SW 1271 (cell line): ENCODE data around the gene TMCC1.
A peak's percentile ranks its signal among the peaks of the same experiment; 100 is the strongest.
"Not testable (repeated sequence)": the region's sequence is repeated elsewhere in the genome, so short reads cannot be mapped to it uniquely, and the experiment has no call there.

Experiments used
- DNase-seq, 2 experiments: peaks; one replicate each; lab custom pipeline; 2025; lab: John Stamatoyannopoulos, UW

The TMCC1 gene

GRCh38 chr3:129622933-129623332, 270.6 kb downstream of the TMCC1 start:
- no peak for DNase-seq

DNA sequence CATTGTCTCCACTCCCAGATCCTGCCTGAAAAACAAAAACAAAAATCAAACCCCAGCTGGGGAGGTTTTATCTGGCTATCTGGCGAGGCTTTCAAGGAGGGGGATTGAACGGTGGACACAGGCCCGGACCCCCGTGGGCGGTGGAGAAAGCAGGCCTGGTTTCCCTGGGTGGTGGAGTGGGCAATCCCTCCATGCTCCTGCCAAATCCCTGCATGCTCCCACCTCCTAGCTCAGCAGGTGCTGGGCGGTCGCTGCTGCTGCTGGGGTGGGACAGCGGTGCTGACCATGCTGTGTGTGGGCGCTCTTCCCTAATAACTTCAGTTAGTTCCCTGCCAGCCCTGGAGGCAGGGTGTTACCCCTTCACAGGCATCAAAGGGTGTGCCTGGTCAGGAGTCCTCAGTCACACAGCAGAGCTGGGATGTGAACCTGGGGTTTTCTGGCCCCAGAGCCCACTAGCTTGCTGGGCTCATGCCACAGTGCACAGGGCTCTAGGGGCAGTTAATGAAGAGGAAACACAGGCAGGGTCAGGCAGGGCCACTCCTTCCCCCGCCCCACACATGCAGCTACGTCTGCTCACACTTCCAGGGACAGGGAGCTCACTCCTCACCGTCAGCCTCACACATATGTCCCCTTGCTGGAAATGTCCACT, 271.2 kb downstream of the TMCC1 start:
- no peak for DNase-seq

DNA sequence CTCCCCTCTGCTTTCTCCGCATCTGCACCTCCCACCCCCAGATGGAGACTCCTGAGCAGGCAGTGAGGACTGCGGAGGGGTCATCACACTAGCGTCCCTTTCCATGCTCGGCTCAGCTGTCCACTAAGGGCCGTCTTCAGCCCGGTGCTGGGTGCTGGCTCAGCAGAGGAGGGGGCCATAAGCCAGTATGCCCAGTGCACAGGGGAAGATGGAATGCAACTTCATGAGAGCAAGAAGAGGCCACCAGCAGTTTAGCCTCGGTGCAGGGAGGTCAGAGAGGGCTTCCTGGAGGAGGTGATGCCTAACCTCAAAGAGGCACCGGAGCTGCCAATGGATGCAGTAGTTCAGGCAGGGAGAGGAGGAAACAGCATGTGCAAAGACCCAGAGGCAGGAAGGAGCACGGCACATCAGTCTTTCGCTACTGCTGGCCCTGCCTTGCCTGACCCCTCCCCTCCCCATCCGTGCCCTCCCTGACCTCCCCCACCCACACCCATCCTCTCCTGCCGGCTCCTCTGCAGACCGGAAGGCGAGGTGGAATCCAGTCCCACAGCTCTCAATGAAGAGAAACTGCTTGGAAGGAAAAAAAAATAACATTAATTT, 271.8 kb downstream of the TMCC1 start:
- DNase-seq = no peak

DNA sequence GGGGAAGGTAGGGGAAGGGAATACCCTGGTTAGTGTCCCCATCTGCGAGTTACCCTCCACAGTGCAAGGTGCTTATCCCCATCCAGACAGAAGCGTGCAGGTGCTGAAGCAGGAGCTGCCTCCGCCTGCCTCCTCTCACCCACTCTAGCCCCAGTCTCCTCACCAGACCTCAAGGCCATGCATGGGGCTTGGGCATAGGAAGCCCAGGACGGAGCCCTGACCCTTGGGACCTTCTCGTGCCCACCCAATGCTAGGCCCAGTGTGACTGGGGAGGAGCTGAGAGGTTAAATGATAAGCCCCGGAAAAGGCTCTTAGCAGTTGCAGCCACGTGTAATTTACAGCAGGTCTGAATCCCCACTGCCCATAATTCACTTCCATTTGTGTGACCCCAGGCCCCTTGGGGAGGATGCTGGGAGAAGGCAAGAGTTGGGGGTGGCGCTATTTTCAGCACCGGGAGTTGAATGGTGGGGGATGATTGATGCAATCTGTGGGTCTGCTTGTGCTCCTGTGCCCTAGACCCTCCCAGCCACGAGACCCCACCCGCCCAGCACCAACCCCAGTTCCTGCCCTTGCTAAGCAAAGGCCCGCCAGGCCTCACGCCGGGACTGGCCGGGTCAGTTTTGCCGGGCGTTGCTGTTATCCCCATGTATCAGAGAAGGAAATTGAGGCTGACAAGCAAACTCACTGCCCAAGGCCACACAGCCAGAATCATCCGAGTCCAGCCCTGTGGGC, 272.5 kb downstream of the TMCC1 start:
- DNase-seq = no peak

DNA sequence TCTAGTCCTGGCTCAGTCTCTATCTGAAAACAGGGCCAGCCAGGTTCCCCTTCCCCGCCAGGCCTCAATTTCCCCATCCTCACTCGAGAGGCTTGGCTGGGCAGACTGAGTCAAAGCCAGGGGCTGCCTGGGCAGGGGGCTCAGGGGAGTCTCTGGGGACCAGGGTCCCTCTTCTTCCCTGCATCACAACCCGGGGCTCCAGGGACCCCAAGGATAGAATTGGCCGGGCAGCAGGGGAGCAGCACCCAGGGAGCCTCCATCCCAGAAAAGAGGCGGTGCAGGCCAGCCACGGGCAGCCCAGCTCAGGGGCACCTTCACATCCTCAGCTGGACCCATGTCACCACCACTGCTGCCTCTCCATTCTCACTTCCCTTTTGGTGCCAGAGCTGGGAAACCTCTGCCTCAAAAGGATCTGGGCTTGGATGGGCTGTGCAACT, 273.8 kb downstream of the TMCC1 start:
- DNase-seq = no peak

GRCh38 chr3:129618901-129619671, 274.4 kb downstream of the TMCC1 start:
- DNase-seq = no peak

GRCh38 chr3:129618186-129618820, 275.2 kb downstream of the TMCC1 start:
- DNase-seq = no peak

DNA sequence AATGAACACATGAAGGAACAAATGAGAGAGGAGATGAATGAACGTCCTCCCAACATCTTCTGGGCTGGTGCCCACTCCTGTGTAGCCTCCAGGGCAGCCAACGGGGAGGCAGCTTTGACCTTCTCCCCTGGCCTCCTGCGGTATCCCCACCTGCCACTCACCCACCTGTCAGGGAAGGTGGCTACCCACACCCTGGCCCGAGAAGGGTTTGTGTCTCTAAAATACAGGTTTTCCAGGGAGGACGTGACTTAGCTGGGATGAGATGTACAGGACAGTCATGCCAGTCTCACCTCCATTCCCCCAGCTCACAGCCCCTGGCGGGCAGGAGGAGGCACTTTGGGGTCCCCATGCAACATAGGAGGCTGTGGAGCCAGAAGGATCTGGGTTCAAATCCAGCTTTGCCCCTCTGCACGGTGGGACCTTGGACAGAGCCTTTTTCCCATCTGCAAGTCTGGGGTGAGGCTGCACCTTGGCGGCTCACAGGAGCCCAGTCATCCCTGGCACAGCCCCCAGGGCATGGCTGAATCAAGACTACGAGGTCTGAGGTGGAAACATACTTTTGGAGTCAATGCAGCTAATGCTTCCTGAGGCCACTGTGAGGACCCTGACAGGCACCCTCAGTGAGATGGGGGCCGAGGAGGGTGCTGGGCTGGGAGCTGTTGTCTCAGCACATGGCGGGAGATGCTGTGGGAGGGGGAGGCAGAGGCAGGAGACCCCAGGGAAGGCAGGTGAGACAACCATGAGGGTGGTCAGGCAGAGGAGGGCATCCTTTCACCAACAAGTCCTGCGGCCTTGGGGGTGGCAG, 275.9 kb downstream of the TMCC1 start:
- no peak for DNase-seq

- no peak for DNase-seq
These were observed 276.8 kb downstream of the TMCC1 start for GRCh38 chr3:129616713-129617112.

GRCh38 chr3:129616291-129616690, 277.2 kb downstream of the TMCC1 start:
- DNase-seq = no peak

- DNase-seq = no peak
These were observed 277.7 kb downstream of the TMCC1 start for GRCh38 chr3:129615751-129616281.

- no peak for DNase-seq
These were observed 278.6 kb downstream of the TMCC1 start for GRCh38 chr3:129614927-129615363.

DNA sequence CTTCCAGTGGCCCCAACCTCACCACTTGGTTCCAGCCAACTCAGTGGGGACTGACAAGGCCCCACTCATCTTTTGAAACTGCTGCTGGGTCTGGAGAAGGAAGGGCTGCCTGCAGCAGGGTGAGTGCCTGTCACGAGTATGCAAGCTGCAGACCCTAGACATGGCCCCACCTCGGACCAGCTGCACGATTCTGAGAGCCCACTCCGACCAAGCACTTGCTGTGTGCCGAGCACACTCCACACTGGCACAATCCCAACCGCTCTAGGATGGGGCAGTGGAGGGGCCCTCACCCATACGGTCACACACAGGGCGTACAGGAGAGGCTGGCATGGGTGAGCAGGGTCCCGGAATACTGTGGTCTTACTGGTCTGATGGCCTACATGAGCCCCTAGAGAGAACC, 279.1 kb downstream of the TMCC1 start:
- no peak for DNase-seq

- no peak for DNase-seq
These were observed 280.2 kb downstream of the TMCC1 start for GRCh38 chr3:129613367-129613740.

DNA sequence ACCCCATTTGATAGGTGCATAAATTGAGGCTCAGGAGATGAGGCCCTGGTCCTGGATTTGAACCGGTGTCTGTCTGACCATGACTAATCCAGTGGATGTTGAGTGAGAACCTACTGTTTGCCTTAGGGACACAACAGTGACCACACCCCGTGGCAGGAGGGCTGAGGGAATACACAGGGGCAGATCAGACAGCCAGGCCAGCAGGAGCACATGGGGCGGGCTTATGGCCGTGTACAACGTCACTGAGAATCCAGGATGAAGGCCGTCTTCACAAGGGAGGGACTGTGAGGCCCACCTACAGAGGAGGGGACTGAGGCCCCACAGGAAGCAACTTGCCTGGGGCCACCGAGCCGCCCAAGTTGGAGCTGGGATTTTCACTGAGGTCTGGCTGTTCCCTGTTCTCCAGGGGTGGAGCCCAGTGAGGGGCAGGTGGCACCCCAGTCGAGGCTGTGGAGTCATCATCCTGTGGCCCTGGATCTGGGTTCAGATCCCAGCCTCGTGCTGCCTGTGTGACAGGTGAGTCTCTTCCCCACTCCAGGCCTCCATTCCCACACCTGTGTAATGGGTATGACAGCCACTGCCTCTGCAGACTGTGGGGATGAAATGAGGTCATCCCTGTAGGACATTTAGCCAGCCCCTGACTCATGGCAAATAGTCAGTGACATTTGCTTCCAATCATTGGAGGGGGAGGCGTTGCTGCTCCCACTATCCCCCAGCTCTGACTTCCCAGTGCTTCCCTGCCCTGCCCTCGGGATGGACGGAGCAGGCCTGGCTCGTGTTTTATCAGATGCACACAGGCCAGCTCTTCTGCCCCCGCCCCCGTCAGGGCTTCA, 280.8 kb downstream of the TMCC1 start:
- DNase-seq = no peak

DNA sequence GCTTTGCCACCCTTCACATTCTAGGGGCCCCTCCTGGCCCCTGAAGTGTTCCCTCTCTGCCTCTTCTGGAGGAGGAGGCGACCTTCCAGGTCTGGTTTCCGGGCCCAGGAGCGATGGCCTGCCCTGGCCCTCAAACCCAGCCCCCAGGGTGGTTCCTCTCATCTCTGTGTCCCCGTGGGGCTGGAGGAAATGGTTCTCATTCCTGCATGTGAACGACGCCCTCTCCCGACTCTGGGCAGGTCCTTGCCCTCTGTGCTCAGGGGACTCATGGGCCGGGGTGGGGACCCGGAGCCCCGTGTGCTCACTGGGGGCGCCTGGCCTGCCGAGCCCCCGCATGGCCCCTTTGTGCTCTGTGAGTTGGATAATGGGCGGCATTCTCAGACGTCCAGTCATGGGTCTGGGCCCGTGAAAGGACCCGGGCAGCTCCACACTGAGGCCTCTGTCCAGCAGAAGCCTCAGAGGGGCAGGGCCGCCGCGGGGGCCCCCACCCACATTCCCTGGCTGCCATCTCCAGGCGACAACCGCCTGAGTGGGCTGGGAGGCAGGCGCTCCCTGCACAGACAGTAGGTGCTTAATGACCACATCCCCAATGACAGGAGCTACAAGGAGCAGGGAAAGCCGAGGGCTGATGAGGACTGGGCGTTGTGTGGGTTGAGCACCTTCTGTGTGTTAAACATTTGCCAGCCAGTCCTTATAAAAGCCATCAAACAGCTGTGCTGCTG, 281.5 kb downstream of the TMCC1 start:
- DNase-seq = peak in 1 of 2 experiments; percentile 21

DNA sequence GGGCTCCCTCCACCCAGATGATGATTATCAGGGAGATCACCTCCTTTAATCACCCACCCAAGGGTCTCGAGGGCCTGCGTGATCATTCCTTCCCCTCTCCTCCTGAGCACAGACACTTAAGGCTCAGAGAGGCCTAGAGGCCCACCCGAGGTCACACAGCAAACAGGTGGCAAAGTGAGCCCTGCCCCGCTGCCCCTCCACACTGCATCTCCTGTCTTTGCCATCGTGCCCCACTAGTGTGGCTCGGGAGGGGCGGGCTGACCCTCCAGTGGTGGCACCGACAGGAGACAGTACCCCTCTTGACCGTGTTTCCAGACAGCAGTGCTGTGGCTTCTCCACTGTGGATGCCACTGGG, 282.1 kb downstream of the TMCC1 start:
- DNase-seq = no peak

DNA sequence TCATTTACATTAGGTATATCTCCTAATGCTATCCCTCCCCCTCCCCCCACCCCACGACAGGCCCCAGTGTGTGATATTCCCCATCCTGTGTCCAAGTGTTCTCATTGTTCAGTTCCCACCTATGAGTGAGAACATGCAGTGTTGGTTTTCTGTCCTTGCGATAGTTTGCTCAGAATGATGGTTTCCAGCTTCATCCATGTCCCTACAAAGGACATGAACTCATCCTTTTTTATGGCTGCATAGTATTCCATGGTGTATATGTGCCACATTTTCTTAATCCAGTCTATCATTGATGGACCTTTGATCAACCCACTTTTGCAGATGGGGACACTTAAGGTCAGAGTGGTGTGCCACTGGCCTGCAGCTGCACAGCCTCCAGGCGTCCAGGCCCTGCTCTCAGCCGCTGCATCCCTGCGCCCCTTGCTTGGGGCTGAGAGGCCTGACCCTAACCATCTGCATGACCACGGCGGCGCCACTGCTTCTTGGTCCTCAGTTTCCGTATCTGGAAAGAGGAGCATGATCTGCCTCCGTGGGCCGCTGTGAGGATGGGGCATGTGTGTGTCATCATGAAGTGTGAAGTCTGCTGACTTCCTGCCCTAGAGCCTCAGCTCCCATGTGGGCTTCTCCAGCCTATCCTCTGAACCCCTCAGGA, 282.6 kb downstream of the TMCC1 start:
- DNase-seq = not testable (repeated sequence)

GRCh38 chr3:129610276-129610675, 283.2 kb downstream of the TMCC1 start:
- DNase-seq = no peak
